Measurements from ENCODE around the gene TUBB. TPM values are rescaled to one million over a fixed set of nuclear protein-coding genes. Genes with fewer than 3 reads are reported as not detected.

Gene TUBB
- total RNA-seq, 1 donor from 2014 or later, result 2,264 TPM

GRCh38 chr6:30686009-30686907, 33.9 kb upstream of the TUBB start, which contains the start of gene PPP1R18:
PPP1R18 (minus strand) TSS chr6:30686645; CDS start chr6:30686018, 627 bp downstream.
- peaks cover 44% of the 10 kb centered on the region for H3K4me1 Mint-ChIP-seq (ENCODE audit: low read depth, unreplicated experiment)

GRCh38 chr6:30686908-30687658, 33.1 kb upstream of the TUBB start:
- H3K4me1 Mint-ChIP-seq (ENCODE audit: low read depth, unreplicated experiment), result peaks cover 44% of the 10 kb centered on the region

More at GRCh38 chr6:30686009-30686907, 33.9 kb upstream of the TUBB start, which contains the start of gene PPP1R18:
- no peak for TF ChIP-seq CTCF (IDR thresholded peaks at IDR 0.05; ENCODE audit: partially characterized antibody, unreplicated experiment)
- H3K27ac Mint-ChIP-seq (ENCODE audit: unreplicated experiment), result peak within 1 kb of the TSS; percentile 100
- peak; percentile 63 for DNase-seq
- peaks cover 5% of the 10 kb centered on the region for H3K36me3 Mint-ChIP-seq (ENCODE audit: unreplicated experiment)
- peaks cover 35% of the 10 kb centered on the region for H3K27me3 Mint-ChIP-seq (ENCODE audit: unreplicated experiment)
- H3K4me3 Mint-ChIP-seq (ENCODE audit: unreplicated experiment), result peak within 1 kb of the TSS; percentile 100
- H3K9me3 Mint-ChIP-seq (ENCODE audit: unreplicated experiment), result peaks cover 30% of the 10 kb centered on the region

GRCh38 chr6:30687659-30688431, 32.3 kb upstream of the TUBB start:
- peak overlapping the region; percentile 100 for H3K27ac Mint-ChIP-seq (ENCODE audit: unreplicated experiment)
- H3K4me3 Mint-ChIP-seq (ENCODE audit: unreplicated experiment), result peak overlapping the region; percentile 100
- no peak for DNase-seq
- peaks cover 34% of the 10 kb centered on the region for H3K27me3 Mint-ChIP-seq (ENCODE audit: unreplicated experiment)
- peaks cover 29% of the 10 kb centered on the region for H3K9me3 Mint-ChIP-seq (ENCODE audit: unreplicated experiment)
- no peak for TF ChIP-seq CTCF (IDR thresholded peaks at IDR 0.05; ENCODE audit: partially characterized antibody, unreplicated experiment)
- peaks cover 5% of the 10 kb centered on the region for H3K36me3 Mint-ChIP-seq (ENCODE audit: unreplicated experiment)
- peaks cover 44% of the 10 kb centered on the region for H3K4me1 Mint-ChIP-seq (ENCODE audit: low read depth, unreplicated experiment)

More at GRCh38 chr6:30686908-30687658, 33.1 kb upstream of the TUBB start:
- TF ChIP-seq CTCF (IDR thresholded peaks at IDR 0.05; ENCODE audit: partially characterized antibody, unreplicated experiment), result no peak
- Mint-ChIP-seq H3K9me3 (ENCODE audit: unreplicated experiment) (peaks cover 31% of the 10 kb centered on the region), H3K27ac (ENCODE audit: unreplicated experiment) (peak overlapping the region; percentile 100), H3K27me3 (ENCODE audit: unreplicated experiment) (peaks cover 32% of the 10 kb centered on the region), H3K36me3 (ENCODE audit: unreplicated experiment) (peaks cover 5% of the 10 kb centered on the region), H3K4me3 (ENCODE audit: unreplicated experiment) (peak overlapping the region; percentile 100)
- DNase-seq, result peak; percentile 100

GRCh38 chr6:30688569-30688968, 31.6 kb upstream of the TUBB start:
- peaks cover 5% of the 10 kb centered on the region for H3K36me3 Mint-ChIP-seq (ENCODE audit: unreplicated experiment)
- H3K9me3 Mint-ChIP-seq (ENCODE audit: unreplicated experiment), result peaks cover 29% of the 10 kb centered on the region

More at GRCh38 chr6:30688569-30688968, 31.6 kb upstream of the TUBB start:
- Mint-ChIP-seq H3K27ac (ENCODE audit: unreplicated experiment) (peak overlapping the region; percentile 100), H3K4me3 (ENCODE audit: unreplicated experiment) (peak overlapping the region; percentile 100), H3K27me3 (ENCODE audit: unreplicated experiment) (peaks cover 34% of the 10 kb centered on the region), H3K4me1 (ENCODE audit: low read depth, unreplicated experiment) (peaks cover 44% of the 10 kb centered on the region)
- no peak for TF ChIP-seq CTCF (IDR thresholded peaks at IDR 0.05; ENCODE audit: partially characterized antibody, unreplicated experiment)
- no peak for DNase-seq

All from glutamatergic neuron (in vitro differentiated cells).